SH-SY5Y (cell line): ENCODE data around the gene CCDC144A.

Source experiments
- GATA2 ChIP-seq: IDR thresholded peaks from 2 replicates; pipeline ENCODE4 v1.6.1; 2011; ENCODE audit warnings: mild to moderate bottlenecking, low read depth, low read length
- GATA3 ChIP-seq: IDR thresholded peaks from 2 replicates; pipeline ENCODE4 v1.6.1; 2011; ENCODE audit warnings: low read depth, mild to moderate bottlenecking, low read length, moderate library complexity

The CCDC144A gene

GRCh38 chr17:16820979-16821543 lies 131.0 kb downstream of the CCDC144A start:
- TF ChIP-seq GATA3 (no peak), GATA2 (no peak)
